ENCODE data around the gene POU2F3. TPM values are rescaled to one million over a fixed set of nuclear protein-coding genes. Genes with fewer than 3 reads are reported as not detected.

POU2F3 gene
- total RNA-seq, 1 donor from 2014 or later = not detected

DNA sequence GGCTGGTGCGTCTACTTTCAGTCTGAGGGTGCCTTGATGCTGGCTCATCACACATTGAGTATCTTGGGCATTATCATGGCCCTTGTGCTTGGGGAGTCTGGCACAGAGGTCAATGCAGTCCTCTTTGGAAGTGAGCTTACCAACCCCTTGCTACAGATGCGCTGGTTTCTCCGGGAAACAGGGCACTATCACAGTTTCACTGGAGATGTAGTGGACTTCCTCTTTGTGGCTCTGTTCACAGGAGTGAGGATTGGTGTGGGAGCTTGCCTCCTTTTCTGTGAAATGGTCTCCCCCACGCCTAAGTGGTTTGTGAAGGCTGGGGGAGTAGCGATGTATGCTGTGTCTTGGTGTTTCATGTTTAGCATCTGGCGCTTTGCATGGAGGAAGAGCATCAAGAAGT is 90.1 kb downstream of the POU2F3 start:
- intact Hi-C loops (cut with DNase I) = loop anchor here (10.0 kb wide), 1 partner anchor 95 kb away; no protein-coding TSS in a partner anchor
- ATAC-seq = no peak
- DNase-seq (ENCODE audit: low spot score) = no peak

DNA sequence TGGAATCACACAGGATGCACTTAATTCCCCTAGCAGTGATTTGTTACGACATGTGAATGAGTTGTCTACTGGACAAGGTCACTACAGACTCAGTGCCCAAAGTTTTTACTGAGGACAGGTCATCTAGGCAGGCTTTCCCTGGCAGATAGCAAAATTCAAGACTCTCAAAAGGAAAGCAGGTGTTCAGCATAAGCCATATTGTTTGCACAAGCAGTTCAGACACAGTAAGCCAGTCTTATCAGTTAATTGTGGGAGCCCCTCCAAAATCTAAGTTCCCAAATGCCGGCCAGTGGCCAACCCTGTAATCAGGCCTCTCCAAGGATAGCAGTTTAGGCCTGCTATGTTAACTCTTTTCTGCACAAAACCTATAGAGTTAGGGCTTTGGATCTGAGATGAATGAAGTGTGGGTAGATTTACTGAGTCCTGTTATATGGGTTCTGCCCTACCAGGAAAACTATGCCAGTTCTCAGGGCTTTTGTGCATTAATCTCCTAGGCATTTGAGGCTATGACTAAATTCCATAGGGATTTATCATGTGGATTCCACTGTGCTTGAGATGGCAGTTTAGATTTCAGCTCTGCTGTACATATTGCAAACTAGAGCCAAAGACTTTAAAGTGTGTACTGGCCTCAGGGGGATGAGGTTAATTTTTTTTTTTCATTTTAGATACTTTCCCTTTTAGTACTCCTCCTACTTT is 91.5 kb downstream of the POU2F3 start:
- ATAC-seq (no peak), DNase-seq (ENCODE audit: low spot score) (no peak)
- intact Hi-C loops (cut with DNase I) = loop anchor here (10.0 kb wide), 1 partner anchor 93 kb away; no protein-coding TSS in a partner anchor

DNA sequence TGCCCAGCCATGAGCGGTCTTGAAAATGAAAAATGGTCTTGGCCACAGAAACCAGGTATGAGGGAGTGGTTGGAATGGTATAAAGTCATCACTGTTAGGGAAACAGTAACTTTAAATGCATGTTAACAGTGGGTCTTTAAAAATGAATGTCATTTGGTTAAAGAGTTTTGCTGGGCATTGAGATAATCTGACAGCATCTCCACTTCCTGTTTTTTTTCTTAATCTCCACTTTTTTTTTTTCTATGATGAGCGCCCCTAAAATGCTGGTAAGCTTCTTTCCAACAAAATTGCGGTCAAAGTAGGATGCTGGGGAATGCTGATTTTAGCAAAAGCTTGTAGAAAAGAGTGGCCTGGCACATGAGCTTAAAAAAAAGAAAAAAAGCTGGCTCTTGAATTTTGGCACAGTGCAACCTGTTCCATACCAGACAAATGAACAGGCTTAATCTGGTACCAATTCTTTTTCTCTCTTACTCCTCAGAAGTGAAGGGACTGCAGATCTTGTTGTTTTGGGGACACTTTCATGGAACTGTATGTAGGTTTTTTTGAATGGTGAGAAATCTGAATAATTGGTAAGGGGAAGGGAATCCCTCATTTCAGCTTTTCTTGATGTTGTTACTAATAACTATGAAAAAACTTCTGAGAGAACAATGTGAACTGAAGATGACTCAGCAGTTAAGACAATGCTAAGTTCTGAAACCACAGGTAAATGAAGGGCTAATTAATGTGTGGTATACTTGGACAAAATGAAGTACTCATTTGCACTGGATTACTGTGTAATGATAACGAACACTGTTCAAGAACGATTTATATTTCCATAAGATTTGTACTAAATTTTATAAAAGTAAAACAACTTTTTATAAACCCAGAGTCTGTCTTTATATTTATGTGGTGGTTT is 93.1 kb downstream of the POU2F3 start:
- intact Hi-C loops (cut with DNase I) = loop anchor here (10.0 kb wide), 1 partner anchor 92 kb away; no protein-coding TSS in a partner anchor
- ATAC-seq = no peak
- no peak for DNase-seq (ENCODE audit: low spot score)

DNA sequence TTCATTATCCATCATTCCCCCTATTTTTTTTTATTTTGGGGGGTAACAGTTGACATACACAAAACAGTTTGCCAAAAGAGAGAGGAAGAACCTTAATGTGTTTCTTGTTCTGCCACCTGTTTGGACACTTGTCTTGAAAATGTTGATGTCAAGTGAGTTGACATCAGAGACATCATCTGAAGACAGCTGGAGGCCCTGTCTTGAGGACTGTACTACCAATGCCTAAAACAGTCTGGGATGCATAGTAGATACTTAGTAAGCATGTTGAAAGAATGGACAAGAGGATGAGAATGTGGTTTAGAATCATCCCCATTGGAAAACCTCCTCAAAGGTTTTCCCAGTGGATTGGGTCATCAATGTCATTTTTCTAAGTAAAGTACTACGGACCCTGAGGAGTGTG is 93.9 kb downstream of the POU2F3 start:
- DNase-seq (ENCODE audit: low spot score) = no peak
- ATAC-seq = no peak
- intact Hi-C loops (cut with DNase I) = loop anchor here (10.0 kb wide), 1 partner anchor 91 kb away; no protein-coding TSS in a partner anchor

DNA sequence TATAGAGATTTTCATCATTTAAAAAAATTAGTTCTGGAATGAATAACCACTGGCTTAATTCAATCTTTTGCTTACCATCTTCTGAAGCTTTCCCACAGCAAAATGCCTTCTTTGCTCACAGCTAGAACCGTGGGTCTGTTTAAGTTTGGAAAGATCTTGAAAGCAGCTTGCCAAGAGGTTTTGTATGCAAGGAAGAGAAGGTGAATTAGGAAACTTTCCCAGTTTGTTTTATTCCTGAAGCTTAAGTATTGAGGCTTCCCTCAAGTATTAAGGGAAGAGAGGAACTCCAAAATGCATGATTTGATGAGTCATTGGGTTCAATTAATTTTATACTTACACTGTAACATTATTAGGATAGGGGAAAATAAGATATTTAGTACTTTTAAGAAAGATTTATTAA is 94.4 kb downstream of the POU2F3 start:
- DNase-seq (ENCODE audit: low spot score) = no peak
- no peak for ATAC-seq
- intact Hi-C loops (cut with DNase I) = loop anchor here (10.0 kb wide), 1 partner anchor 90 kb away; no protein-coding TSS in a partner anchor

DNA sequence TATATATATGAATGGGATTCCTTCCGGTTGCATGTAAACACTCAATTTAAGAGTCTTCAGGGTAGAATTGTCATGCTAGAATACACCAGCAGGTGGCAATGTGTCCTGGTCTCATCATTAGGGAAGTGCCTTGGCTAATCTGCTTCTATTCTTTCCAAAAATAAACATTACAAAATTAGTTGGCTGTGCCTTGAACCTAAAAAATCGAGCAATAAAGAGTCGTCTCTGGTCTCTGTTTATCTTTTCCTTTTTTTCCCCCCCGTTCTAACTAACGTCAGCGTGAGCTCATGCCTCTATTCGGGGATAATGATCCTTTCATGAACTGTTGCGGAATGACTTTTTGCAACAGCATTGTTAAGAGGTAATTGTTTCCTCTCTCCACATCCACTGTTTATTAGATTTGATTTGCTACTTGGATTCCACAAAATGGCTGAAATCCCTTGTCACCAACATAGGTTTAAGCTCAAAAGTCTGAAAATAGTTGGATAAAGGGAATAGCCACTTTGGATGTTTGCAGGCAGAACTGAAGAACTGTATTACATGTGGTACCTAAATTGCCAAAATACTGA is 95.0 kb downstream of the POU2F3 start:
- no peak for DNase-seq (ENCODE audit: low spot score)
- intact Hi-C loops (cut with DNase I) = loop anchor here (10.0 kb wide), 1 partner anchor 90 kb away; no protein-coding TSS in a partner anchor
- peak; percentile 75 for ATAC-seq

DNA sequence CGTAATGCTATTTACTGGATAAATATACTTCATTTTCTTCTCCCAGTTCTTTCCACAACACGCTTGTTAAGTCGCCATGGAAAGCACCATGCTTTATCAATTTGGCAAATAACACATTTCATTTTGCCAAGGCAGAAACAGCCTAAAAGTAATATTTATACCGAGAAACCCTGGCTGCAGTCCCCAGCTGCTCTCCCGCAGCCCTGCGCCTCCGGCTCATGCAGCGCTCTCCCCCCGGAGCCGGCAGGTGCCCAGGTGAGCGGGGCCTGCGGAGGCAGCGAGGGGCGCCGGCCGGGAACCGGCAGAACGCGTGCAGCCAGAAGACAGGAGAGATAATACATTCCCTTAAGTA is 95.6 kb downstream of the POU2F3 start:
- DNase-seq (ENCODE audit: low spot score) (no peak), ATAC-seq (peak; percentile 19)
- intact Hi-C loops (cut with DNase I) = loop anchor here (10.0 kb wide), 1 partner anchor 89 kb away; no protein-coding TSS in a partner anchor

DNA sequence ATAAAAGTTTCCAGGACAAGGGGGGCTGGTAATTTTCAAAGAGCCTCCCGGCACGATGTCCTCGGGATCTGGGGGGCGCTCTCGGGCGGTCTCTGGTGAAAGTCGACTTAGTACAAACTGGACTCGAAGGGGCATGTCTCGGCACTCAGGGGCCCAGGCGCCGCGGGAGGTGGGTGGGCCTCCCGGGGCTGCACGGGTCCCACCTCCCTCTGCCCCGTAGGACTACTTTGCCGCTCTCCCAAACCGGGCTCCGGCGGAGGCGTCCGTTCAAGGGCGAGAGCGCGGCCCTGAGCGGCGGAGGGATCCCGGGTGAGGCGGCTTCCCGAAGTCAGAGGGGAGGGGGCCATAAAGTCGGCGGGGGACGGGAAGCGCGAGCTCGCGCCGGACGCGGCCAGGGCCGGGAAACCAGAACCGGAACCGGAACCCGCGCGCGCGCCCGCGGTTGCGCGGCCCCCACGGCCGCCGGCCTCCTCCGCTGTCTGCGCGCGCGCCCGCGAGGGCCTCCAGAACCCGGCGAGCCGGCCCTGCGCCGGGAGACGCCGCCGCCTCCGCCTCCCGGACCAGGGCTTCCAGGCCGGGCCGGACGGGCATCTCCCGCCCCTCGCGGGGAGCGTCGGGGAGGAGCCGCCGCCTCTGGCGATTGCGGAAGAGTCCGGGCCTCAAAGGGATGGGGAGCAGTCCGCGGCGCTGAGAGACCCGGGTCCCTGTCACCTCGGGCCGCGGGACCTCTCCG is 96.1 kb downstream of the POU2F3 start, which contains the start of gene ARHGEF12:
Gene ARHGEF12, plus strand, starts transcription at position 506 of the 733 bp plus-strand sequence. CDS start 831 bp downstream, outside the sequence.
- ATAC-seq (peak; percentile 89), DNase-seq (ENCODE audit: low spot score) (peak; percentile 98)
- intact Hi-C loops (cut with DNase I) = loop anchor here (10.0 kb wide), 1 partner anchor 89 kb away; no protein-coding TSS in a partner anchor

DNA sequence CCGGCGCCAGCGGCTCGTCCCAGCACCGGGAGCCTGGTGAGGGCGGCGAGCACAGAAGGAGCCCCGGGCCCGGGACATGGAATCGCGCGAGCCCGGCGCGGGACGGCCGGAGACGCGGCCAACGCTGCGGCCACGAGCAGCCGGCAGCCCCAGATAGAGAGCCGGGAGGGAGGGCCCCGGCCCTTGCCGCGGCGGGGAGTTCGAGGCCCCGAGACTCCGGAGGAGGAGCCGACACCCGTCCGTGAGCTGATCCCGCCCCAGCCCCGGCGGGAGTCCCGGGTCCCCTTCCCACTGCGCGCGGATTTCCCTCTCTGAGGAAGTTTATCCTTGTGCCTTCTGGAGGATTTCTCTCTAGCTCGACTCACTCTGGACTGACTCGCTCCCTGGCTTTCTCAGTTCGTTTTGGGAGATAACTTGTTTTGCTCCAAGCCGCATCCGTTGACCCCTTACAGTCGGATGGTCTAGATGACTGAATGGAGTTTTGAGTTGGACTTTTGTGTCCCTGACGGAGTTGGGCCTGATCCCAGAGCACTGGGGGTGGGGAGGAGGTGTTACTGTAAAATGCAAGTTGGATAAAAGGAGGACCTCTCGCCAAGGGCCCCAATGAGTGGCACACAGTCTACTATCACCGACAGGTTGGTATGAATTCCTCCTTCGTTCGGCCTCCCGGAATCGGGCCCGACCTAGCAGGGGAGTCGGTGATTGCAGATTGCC is 96.9 kb downstream of the POU2F3 start:
- ATAC-seq (peak; percentile 31), DNase-seq (ENCODE audit: low spot score) (peak; percentile 76)
- intact Hi-C loops (cut with DNase I) = loop anchor here (10.0 kb wide), 1 partner anchor 88 kb away; no protein-coding TSS in a partner anchor

DNA sequence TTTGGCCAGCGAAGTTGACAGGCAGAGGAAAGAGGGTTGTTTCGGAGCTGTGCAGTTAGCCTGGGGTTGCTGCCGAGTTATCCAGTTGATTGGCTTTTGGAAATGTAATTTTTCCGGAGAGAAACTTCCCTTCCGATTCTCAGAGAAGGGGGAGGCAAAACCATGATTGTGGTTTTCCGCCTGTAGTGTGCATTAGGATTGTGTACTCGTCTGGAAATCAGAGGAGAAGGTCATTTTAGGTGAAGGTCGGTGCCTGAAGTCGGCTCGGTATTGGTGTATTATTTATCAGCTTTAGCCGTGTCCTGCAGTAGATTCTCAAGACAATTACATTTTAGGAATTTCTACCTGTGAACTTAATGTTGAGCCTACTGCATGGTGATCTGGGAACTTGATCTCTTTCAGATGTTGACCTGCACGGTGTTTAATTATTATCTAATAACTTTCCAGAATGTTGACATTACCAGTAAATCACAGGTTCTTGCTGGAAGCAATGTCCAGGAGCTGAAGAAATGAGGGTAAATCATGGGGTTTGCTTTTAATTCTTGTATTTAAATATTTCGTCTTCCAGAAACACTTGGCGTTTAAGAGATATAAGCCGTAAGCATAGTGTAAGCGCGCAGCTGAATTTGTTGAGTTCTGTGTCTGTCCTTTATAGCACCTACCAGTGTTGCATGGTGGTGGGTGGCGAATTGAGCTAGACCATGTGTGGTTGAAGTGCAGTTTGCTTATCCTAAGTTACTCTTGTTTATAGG is 97.6 kb downstream of the POU2F3 start:
- DNase-seq (ENCODE audit: low spot score) (no peak), ATAC-seq (no peak)
- intact Hi-C loops (cut with DNase I) = loop anchor here (10.0 kb wide), 1 partner anchor 87 kb away; no protein-coding TSS in a partner anchor

DNA sequence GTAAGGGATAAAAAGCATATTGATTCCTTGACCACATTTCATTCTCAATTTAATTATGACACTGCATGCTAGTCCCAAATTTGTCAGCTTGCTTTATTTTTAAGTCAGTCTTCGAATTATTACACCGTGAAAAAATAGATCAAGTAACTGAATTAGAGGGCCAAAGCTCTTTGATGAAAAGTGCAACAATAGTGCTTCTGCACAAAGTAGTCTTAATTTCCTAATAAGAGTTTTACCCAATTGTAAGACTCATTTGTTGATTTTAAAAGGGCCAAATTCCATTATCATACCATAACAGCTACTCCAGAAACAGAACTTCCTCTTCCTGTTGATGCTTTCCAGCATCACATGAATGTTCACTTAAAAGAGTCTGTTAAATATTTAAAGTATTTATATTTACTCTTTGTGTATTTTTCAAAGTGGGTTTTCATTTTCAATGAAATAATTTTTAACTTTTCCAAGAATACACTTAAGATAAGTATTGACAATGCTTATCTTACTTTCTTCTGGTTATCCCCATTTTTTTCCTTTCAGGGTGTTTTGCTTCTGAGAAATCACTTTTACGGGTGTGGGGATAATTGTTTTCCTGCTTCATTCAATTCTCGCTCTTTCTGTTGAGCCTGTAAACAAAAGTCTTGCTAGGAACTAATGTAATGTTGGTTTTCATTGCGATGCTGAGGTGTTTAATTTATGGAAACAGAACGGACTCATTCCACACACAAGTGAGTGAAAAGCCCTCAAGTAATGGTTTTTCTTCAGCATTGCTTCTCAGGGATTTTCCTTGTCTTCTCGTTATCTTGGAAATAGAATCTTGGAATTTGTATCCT is 98.4 kb downstream of the POU2F3 start:
- ATAC-seq = no peak

DNA sequence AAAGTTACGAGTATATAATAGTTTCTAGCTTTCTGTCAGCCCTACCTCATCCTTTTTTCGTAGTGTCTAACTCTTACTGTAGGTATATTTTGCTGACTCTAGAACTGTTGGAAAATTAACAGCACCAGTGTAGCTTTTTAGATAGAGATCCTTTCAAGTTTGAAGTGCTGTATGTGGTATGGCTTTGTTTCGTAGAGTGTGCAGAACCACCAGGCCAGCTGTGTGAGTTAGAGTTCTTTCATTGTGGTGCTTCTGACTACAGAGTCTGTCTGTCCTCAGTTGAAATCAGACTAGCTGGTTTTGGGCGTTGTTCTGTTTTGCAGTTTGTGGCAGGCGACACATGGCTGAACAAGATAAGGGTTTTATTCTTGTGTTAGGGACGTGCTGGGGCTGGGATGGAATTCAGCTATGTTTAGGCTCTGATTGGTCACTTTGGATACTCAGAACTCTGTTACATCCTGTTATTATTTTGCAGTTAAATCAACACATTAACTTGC is 99.5 kb downstream of the POU2F3 start:
- peak; percentile 8 for ATAC-seq
- intact Hi-C loops (cut with DNase I) = loop anchor here (10.0 kb wide), 1 partner anchor 85 kb away; no protein-coding TSS in a partner anchor

More for the DNA sequence above, 98.4 kb downstream of the POU2F3 start:
- intact Hi-C loops (cut with DNase I) = loop anchor here (10.0 kb wide), 1 partner anchor 86 kb away; no protein-coding TSS in a partner anchor
- no peak for DNase-seq (ENCODE audit: low spot score)

DNA sequence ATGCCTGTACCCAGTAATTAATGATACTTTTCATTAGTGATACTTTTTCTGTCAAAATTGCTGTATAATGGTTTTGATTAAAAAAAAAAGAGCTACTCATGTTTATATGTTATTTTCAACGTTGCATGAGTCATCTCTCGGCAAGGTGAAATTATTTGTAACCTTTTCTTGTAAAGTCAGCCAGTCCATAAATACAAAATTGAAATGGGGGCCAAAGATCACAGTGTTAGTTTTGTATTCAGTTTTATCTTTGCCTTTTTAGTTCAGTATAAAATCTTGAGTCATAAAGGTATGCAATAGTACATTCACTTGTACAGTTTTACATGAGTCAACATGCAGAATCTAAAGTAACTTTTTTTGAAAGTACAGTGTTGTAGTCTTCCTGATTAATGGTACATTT is 100.6 kb downstream of the POU2F3 start:
- no peak for DNase-seq (ENCODE audit: low spot score)
- intact Hi-C loops (cut with DNase I) = no loop called here
- ATAC-seq = no peak

More for the DNA sequence above, 99.5 kb downstream of the POU2F3 start:
- DNase-seq (ENCODE audit: low spot score) = no peak

DNA sequence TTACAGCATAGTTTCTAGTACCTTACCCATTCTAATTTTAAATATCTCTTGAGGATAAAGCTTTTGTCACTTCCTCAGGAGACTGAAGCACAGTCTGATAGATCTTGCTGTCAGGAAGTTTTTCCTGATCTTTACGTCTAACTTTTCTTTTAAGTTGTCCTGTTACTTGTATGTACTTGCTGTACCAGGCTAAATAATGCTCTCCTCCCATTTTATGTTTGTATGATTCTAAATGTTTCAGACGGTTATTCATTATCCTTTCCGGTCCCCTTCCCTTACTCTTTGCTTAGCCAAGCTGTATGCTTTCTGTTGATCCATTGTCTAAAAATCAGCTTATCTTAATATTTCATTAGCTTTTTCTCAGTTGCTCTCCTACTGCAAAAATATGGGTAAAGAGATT is 102.3 kb downstream of the POU2F3 start:
- intact Hi-C loops (cut with DNase I) = no loop called here
- ATAC-seq (no peak), DNase-seq (ENCODE audit: low spot score) (no peak)

DNA sequence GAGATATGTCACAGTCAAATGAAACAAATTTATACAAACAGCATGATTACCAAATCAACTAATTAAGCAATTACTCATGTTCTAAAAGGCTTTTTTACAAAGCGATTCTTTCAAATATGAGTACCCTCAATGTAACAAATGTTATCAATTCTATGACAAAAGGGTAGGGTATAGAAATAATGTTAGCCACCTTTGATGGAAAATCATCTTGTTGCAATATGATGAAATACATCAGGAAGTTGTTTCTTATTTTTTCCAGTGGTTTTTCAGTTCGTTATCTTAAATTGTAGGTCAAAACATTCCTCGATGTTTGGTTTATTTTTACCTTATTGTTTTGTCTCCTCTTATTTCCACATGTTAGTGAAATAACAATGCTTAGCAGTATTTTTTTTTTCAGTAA is 102.7 kb downstream of the POU2F3 start:
- intact Hi-C loops (cut with DNase I) = no loop called here
- DNase-seq (ENCODE audit: low spot score) = no peak
- ATAC-seq = no peak

DNA sequence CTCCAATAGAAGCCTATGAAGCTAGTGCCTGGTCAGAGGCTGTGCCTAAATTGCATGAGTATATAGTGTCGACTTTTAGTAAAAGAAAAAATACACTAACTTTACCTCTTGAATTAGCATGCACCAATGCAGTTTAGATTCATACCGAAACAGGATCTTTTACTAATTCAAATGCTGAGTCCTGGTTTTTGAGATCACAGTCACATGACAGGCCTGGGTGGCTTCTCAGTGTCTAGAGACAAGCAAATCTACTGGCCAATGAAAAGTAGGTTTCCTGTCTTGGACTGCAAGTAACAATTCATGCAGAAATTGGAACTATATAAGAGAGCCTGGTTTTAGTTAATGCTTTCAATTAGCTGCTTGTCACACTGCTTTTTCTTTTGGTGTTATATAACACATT is 103.5 kb downstream of the POU2F3 start:
- ATAC-seq (peak; percentile 54), DNase-seq (ENCODE audit: low spot score) (no peak)

More for the DNA sequence above, 103.5 kb downstream of the POU2F3 start:
- intact Hi-C loops (cut with DNase I) = no loop called here
